B cell (primary cell): Measurements from ENCODE around the gene STEAP4. TPM values are rescaled to one million over a fixed set of nuclear protein-coding genes. Genes with fewer than 3 reads are reported as not detected.

Experiments used
- ATAC-seq: fragments of 200-7000 bp; cut with Tn5 transposase; one replicate; pipeline ENCODE4 v1.10.0; 2021; ENCODE audit warnings: low read depth, mild to moderate bottlenecking, moderate number of reproducible peaks, moderate library complexity
- CTCF ChIA-PET: fragments of 350-600 bp; sonication (Branson Sonifier 250); formaldehyde crosslinking; loops from one replicate; lab custom pipeline; 2021; ENCODE audit warnings: antibody characterized with exemption, inconsistent platforms; lab: Charles Lee
- POLR2A ChIA-PET: fragments of 350-600 bp; sonication (Branson Sonifier 250); formaldehyde crosslinking; loops from one replicate; lab custom pipeline; 2021; ENCODE audit warnings: antibody characterized with exemption; lab: Charles Lee
- DNase-seq: peaks from one replicate; pipeline ENCODE4 v3.0.0; 2013
- H2AFZ ChIP-seq: 2 replicates; pipeline ENCODE4 v1.6.1; 2012; ENCODE audit warnings: mild to moderate bottlenecking, low read depth, low read length; ENCODE audit not compliant: insufficient read depth, poor library complexity, severe bottlenecking
- H3K27ac ChIP-seq, 2 donors: 1 replicate in 1 of 2; 2 replicates in 1 of 2; pipeline ENCODE4 v1.5.1; 2012 to 2013; ENCODE audit warnings: low read length in 2 of 2, mild to moderate bottlenecking in 2 of 2, moderate library complexity in 1 of 2
- H3K27me3 ChIP-seq, 4 experiments: fragments of 200-600 bp in 1 of 4; sonication (generic) in 1 of 4; replicated peaks in 1 of 4; 1 replicate in 2 of 4; 2 replicates in 2 of 4; pipeline versions ENCODE4 v1.6.1 to v1.7.0; 2013 to 2016; ENCODE audit warnings: low read length in 3 of 4, mild to moderate bottlenecking in 2 of 4, mixed read lengths in 1 of 4, moderate library complexity in 1 of 4; ENCODE audit not compliant: insufficient read depth in 4 of 4, control insufficient read depth in 3 of 4; ENCODE audit errors: control extremely low read depth in 1 of 4
- H3K36me3 ChIP-seq, 2 experiments: replicated peaks in 1 of 2; 1 replicate in 1 of 2; 2 replicates in 1 of 2; pipeline versions ENCODE4 v1.6.1 to v1.7.1; 2013; ENCODE audit warnings: low read length in 1 of 2; ENCODE audit not compliant: insufficient read depth in 2 of 2, control insufficient read depth in 1 of 2; ENCODE audit errors: control extremely low read depth in 1 of 2, extremely low read depth in 1 of 2
- H3K4me1 ChIP-seq, 2 donors: fragments of 200-600 bp in 1 of 2; sonication (generic) in 1 of 2; 1 replicate in 1 of 2; 2 replicates in 1 of 2; pipeline versions ENCODE4 v1.5.1 to v1.6.1; 2013 to 2017; ENCODE audit warnings: low read length in 2 of 2; ENCODE audit not compliant: control insufficient read depth in 2 of 2, insufficient read depth in 2 of 2
- H3K4me2 ChIP-seq: replicated peaks from 2 replicates; pipeline ENCODE3; 2012; ENCODE audit warnings: mild to moderate bottlenecking, low read depth, low read length; ENCODE audit not compliant: poor library complexity, severe bottlenecking
- H3K4me3 ChIP-seq, 5 experiments: fragments of 200-600 bp in 1 of 5; sonication (generic) in 1 of 5; 1 replicate in 3 of 5; 2 replicates in 2 of 5; pipeline versions ENCODE4 v1.5.1 to v1.7.0; 2011 to 2016; ENCODE audit warnings: low read length in 4 of 5, mild to moderate bottlenecking in 4 of 5, low read depth in 2 of 5, control low read depth in 1 of 5, moderate library complexity in 1 of 5; ENCODE audit not compliant: insufficient read depth in 1 of 5; ENCODE audit errors: control extremely low read depth in 1 of 5, extremely low read depth in 1 of 5
- H3K79me2 ChIP-seq: fragments of 200-600 bp; sonication (generic); one replicate; pipeline ENCODE4 v1.6.0; 2016; ENCODE audit warnings: low read length; ENCODE audit not compliant: control insufficient read depth, insufficient read depth
- H3K9ac ChIP-seq: fragments of 200-600 bp; sonication (generic); 2 replicates; pipeline ENCODE4 v1.6.1; 2017; ENCODE audit warnings: mild to moderate bottlenecking, low read length, moderate library complexity
- H3K9me3 ChIP-seq, 3 donors: one replicate each; pipeline versions ENCODE4 v1.6.1 to v1.7.1; 2013; ENCODE audit warnings: low read length in 2 of 3; ENCODE audit not compliant: control insufficient read depth in 2 of 3, insufficient read depth in 1 of 3; ENCODE audit errors: control extremely low read depth in 1 of 3
- H4K20me1 ChIP-seq: 2 replicates; pipeline ENCODE4 v1.6.0; 2012; ENCODE audit warnings: mild to moderate bottlenecking, low read length; ENCODE audit not compliant: insufficient read depth, control insufficient read depth, poor library complexity, severe bottlenecking
- H3K27ac Mint-ChIP-seq: one replicate; pipeline ENCODE4 v1.8.0; 2021; ENCODE audit warnings: mixed read lengths
- H3K27me3 Mint-ChIP-seq: one replicate; pipeline ENCODE4 v1.8.0; 2021; ENCODE audit warnings: mixed read lengths
- H3K4me1 Mint-ChIP-seq: one replicate; pipeline ENCODE4 v1.8.0; 2021; ENCODE audit warnings: mixed read lengths
- H3K4me3 Mint-ChIP-seq: one replicate; pipeline ENCODE4 v1.8.0; 2021; ENCODE audit warnings: mixed read lengths
- H3K9me3 Mint-ChIP-seq: one replicate; pipeline ENCODE4 v1.8.0; 2022; ENCODE audit warnings: mixed read lengths; ENCODE audit not compliant: insufficient read depth
- CTCF ChIP-seq: fragments of 200-600 bp; IDR thresholded peaks from one replicate; pipeline ENCODE4 v1.8.0; 2022; ENCODE audit warnings: antibody characterized with exemption, mild to moderate bottlenecking
- EZH2 ChIP-seq: IDR thresholded peaks from 2 replicates; pipeline ENCODE4 v1.6.1; 2012; ENCODE audit warnings: borderline replicate concordance, low read depth, mild to moderate bottlenecking, moderate library complexity, low read length; ENCODE audit not compliant: insufficient read depth, poor library complexity, severe bottlenecking
- WGBS: methylation state at CpG from one replicate; pipeline ENCODE4 v1.1.5; 2013; ENCODE audit warnings: missing lambda C conversion rate; ENCODE audit not compliant: insufficient coverage; 5-methylcytosine and 5-hydroxymethylcytosine counted together
- intact Hi-C: fragments of 100-400 bp; cut with micrococcal nuclease; formaldehyde crosslinking; loops from one replicate; pipeline ENCODE4 v1.10.0; 2022
- polyA plus RNA-seq: library from polyadenylated mRNA; depleted of rRNA; stranded (reverse); fragments of >200 nt; gene quantifications from 2 replicates; pipeline ENCODE4 v1.2.3, GENCODE V29; 2012
- total RNA-seq, 2 donors: library from RNA; stranded (reverse); fragments of 120-200 nt in 1 of 2; gene quantifications; 1 replicate in 1 of 2; 2 replicates in 1 of 2; pipeline versions ENCODE4 v1.2.3 to v1.2.4, GENCODE V29; 2013 to 2022

The STEAP4 gene
- total and polyA plus RNA-seq, 2 donors (not counting 1 experiment from before 2014, with no cell fraction given) = 0.04 TPM; not detected in 1

- ATAC-seq (no peak), DNase-seq (no peak)
- intact Hi-C loops = no loop called here
- Mint-ChIP-seq H3K27me3 (peaks cover 14% of the 10 kb centered on the region), H3K9me3 (no peaks in the 10 kb centered on the region), H3K4me1 (no peaks in the 10 kb centered on the region), H3K27ac (no peak overlapping the region), H3K4me3 (no peak overlapping the region)
- Histone ChIP-seq H3K27me3 (peaks cover 0 to 2% (median 0%) of the 10 kb centered on the region in 4 experiments), H3K27ac (no peak overlapping the region), H3K79me2 (no peaks in the 10 kb centered on the region), H3K36me3 (no peaks in the 10 kb centered on the region), H4K20me1 (no peaks in the 10 kb centered on the region), H2AFZ (no peak overlapping the region), H3K4me3 (no peak overlapping the region), H3K4me2 (no peak overlapping the region), H3K9ac (no peak overlapping the region), H3K4me1 (no peaks in the 10 kb centered on the region), H3K9me3 (no peaks in the 10 kb centered on the region)
- WGBS = 93% methylated on average over 4 of the region's 4 CpGs
- POLR2A ChIA-PET = no interaction called here
- CTCF ChIA-PET = no interaction called here
- TF ChIP-seq EZH2 (no peak), CTCF (no peak)
Measured at GRCh38 chr7:88262562-88262961, 44.1 kb downstream of the STEAP4 start.

GRCh38 chr7:88260719-88261118, 46.0 kb downstream of the STEAP4 start:
- H3K9ac ChIP-seq = no peak overlapping the region
- DNase-seq (no peak), ATAC-seq (no peak)
- H3K27ac ChIP-seq = no peak overlapping the region
- Mint-ChIP-seq H3K4me1 (no peaks in the 10 kb centered on the region), H3K9me3 (no peaks in the 10 kb centered on the region), H3K27ac (no peak overlapping the region), H3K4me3 (no peak overlapping the region), H3K27me3 (peaks cover 17% of the 10 kb centered on the region)
- H3K9me3 ChIP-seq = no peaks in the 10 kb centered on the region
- no peak overlapping the region for H3K4me2 ChIP-seq
- ChIA-PET POLR2A (no interaction called here), CTCF (no interaction called here)
- no peaks in the 10 kb centered on the region for H4K20me1 ChIP-seq
- no peaks in the 10 kb centered on the region for H3K36me3 ChIP-seq
- TF ChIP-seq CTCF (no peak), EZH2 (no peak)
- H2AFZ ChIP-seq = no peak overlapping the region
- intact Hi-C loops = no loop called here
- no peaks in the 10 kb centered on the region for H3K79me2 ChIP-seq
- peaks cover 0 to 2% (median 0%) of the 10 kb centered on the region in 4 experiments for H3K27me3 ChIP-seq
- no peak overlapping the region for H3K4me3 ChIP-seq
- H3K4me1 ChIP-seq = no peaks in the 10 kb centered on the region
- WGBS = no CpG with 5 or more reads among the region's 1 CpG
